ENCODE measurements around the gene DIAPH3. TPM values are rescaled to one million over a fixed set of nuclear protein-coding genes. Genes with fewer than 3 reads are reported as not detected.
"Not testable (repeated sequence)": the region's sequence is repeated elsewhere in the genome, so short reads cannot be mapped to it uniquely, and the experiment has no call there.

Gene DIAPH3
- total and polyA plus RNA-seq, 9 donors: 4.3 to 12.4 (median 7.9) TPM

DNA sequence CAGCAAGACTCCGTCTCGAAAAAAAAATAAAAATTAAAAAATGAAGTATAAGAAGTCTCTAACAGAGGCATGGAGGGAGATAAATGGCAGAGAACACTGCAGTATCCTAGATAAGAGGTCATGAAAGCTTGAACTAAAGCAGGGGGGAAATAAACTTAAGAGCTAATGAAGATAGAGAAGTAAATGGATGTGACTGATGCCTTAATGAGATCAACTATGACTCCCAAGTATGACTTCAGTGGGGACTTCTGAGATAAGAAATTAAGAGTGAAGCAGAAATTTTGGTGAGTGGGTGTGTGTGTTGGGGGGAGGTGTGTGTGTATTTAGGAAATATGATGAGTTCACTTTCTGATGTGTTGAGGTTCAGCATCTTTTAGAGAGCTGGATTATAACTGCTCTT is 55.1 kb downstream of the DIAPH3 start:
- H3K4me3 ChIP-seq (ENCODE audit: low read length): no peak overlapping the region
- WGBS (ENCODE audit: insufficient coverage): no CpG with 5 or more reads among the region's 2 CpGs
- no peaks in the 10 kb centered on the region for H3K27me3 ChIP-seq (ENCODE audit: control insufficient read depth, insufficient read depth, low read length)
- H3K4me1 ChIP-seq (ENCODE audit: control insufficient read depth, insufficient read depth, low read length): no peaks in the 10 kb centered on the region
- H3K9me3 ChIP-seq (replicated peaks; ENCODE audit: control insufficient read depth, low read depth, low read length): no peaks in the 10 kb centered on the region
- no peak for DNase-seq
- H3K36me3 ChIP-seq (ENCODE audit: control insufficient read depth, insufficient read depth, low read length): no peaks in the 10 kb centered on the region
- H3K27ac ChIP-seq (ENCODE audit: low read length): no peak overlapping the region

DNA sequence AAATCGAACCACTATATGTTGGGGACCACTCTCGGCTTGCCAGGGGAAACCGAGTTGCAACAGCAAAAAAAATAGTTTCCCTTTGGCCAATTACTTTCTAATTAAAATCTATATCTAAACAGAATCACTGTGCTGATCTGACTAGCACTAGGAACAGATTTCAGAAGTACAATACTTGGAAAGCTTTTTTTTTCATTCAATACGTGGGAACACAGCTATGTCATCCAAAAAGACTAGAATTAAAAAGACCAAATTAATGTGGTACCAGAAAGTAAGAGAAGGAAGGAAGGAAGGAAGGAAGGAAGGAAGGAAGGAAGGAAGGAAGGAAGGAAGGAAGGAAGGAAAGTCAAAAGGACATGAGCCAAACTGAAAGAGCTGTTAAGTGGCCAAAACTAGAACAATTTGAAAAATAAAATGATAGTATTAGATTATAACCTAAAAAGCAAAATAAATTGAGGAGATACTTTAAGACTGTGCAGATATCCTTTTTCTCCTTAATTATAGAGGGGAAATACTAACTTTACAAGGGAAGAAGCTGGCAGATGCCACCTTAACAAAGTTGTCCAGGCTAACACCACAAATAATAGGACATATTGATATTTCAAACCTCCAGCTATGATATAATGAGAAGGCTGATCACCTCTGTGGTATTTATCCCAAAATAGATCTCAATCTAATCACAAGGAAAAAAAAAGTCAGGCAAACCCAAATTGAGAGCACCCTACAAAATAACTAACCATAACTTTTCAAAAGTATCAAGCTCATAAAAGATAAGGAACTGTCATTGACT is 63.9 kb downstream of the DIAPH3 start:
- no CpG with 5 or more reads among the region's 4 CpGs for WGBS (ENCODE audit: insufficient coverage)
- H3K36me3 ChIP-seq (ENCODE audit: control insufficient read depth, insufficient read depth, low read length): no peaks in the 10 kb centered on the region

GRCh38 chr13:60095300-60095699 is 68.4 kb downstream of the DIAPH3 start:
- H3K4me3 ChIP-seq (ENCODE audit: low read length): no peak overlapping the region
- no peaks in the 10 kb centered on the region for H3K36me3 ChIP-seq (ENCODE audit: control insufficient read depth, insufficient read depth, low read length)
- no peaks in the 10 kb centered on the region for H3K4me1 ChIP-seq (ENCODE audit: control insufficient read depth, insufficient read depth, low read length)
- H3K27me3 ChIP-seq (ENCODE audit: control insufficient read depth, insufficient read depth, low read length): no peaks in the 10 kb centered on the region
- H3K9me3 ChIP-seq (replicated peaks; ENCODE audit: control insufficient read depth, low read depth, low read length): no peaks in the 10 kb centered on the region
- WGBS (ENCODE audit: insufficient coverage): 100% methylated on average over 1 of the region's 2 CpGs
- no peak overlapping the region for H3K27ac ChIP-seq (ENCODE audit: low read length)
- DNase-seq: no peak

More for the DNA sequence above, 63.9 kb downstream of the DIAPH3 start:
- Histone ChIP-seq H3K9me3 (replicated peaks; ENCODE audit: control insufficient read depth, low read depth, low read length) (no peaks in the 10 kb centered on the region), H3K27me3 (ENCODE audit: control insufficient read depth, insufficient read depth, low read length) (no peaks in the 10 kb centered on the region), H3K4me3 (ENCODE audit: low read length) (no peak overlapping the region), H3K27ac (ENCODE audit: low read length) (no peak overlapping the region), H3K4me1 (ENCODE audit: control insufficient read depth, insufficient read depth, low read length) (no peaks in the 10 kb centered on the region)
- DNase-seq: no peak

DNA sequence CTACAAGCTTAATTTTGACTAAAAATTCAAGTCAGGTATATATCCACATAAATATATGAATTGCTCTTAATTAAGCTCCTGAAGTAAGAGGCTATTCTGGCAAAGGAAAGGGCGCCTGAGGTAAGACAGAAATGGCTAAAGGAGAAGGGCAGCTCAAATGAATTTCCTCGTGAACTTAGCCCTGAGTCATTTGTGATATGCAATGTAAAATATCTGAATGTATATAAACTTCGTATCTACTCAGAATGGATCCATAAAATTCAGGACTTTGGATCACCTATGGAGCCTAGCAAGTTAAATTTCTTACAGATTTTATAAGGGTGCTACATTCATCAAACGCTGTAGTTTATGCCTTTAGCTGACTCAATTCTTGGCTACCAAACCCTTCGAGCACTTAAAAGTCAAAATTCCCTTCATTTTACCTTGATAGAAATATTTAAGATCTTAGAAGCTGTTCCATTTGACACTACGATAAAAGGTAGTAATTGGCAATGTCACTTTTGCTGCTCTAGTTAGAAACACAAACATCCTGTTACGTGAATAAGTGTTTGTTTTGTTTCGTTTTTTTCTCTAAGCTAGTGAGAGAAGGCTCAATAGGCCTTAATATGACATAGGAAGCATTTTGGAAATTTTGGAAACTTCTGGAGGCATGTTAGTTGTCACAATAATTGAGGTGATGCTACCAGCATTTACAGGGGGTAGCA is 69.2 kb downstream of the DIAPH3 start:
- H3K4me1 ChIP-seq (ENCODE audit: control insufficient read depth, insufficient read depth, low read length): no peaks in the 10 kb centered on the region

GRCh38 chr13:60093425-60094019 is 70.2 kb downstream of the DIAPH3 start:
- Histone ChIP-seq H3K4me1 (ENCODE audit: control insufficient read depth, insufficient read depth, low read length) (no peaks in the 10 kb centered on the region), H3K36me3 (ENCODE audit: control insufficient read depth, insufficient read depth, low read length) (no peaks in the 10 kb centered on the region), H3K27ac (ENCODE audit: low read length) (no peak overlapping the region), H3K4me3 (ENCODE audit: low read length) (no peak overlapping the region), H3K27me3 (ENCODE audit: control insufficient read depth, insufficient read depth, low read length) (no peaks in the 10 kb centered on the region), H3K9me3 (replicated peaks; ENCODE audit: control insufficient read depth, low read depth, low read length) (no peaks in the 10 kb centered on the region)
- no peak for DNase-seq
- no CpG with 5 or more reads among the region's 3 CpGs for WGBS (ENCODE audit: insufficient coverage)

More for the DNA sequence above, 69.2 kb downstream of the DIAPH3 start:
- Histone ChIP-seq H3K27ac (ENCODE audit: low read length) (no peak overlapping the region), H3K4me3 (ENCODE audit: low read length) (no peak overlapping the region), H3K36me3 (ENCODE audit: control insufficient read depth, insufficient read depth, low read length) (no peaks in the 10 kb centered on the region), H3K9me3 (replicated peaks; ENCODE audit: control insufficient read depth, low read depth, low read length) (no peaks in the 10 kb centered on the region), H3K27me3 (ENCODE audit: control insufficient read depth, insufficient read depth, low read length) (no peaks in the 10 kb centered on the region)
- no peak for DNase-seq
- WGBS (ENCODE audit: insufficient coverage): 100% methylated on average over 1 of the region's 8 CpGs

DNA sequence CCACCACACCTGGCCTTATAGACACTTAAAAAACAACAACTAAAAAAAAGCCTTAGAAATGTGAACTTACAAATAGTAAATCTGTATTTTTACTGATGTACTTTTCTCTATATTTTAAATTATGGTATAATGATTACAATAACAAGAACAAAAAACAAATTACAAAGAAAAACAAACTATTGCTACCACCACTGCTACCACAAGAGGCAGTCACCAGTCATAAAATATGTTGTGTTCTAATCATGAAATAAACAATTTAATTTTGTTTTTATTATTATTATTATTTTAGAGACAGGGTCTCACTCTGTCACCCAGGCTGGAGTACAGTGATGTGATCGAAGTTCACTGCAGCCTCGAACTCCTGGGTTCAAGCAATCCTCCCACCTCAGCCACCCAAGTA is 72.2 kb downstream of the DIAPH3 start:
- no peaks in the 10 kb centered on the region for H3K9me3 ChIP-seq (replicated peaks; ENCODE audit: control insufficient read depth, low read depth, low read length)
- 92% methylated on average over 2 of the region's 2 CpGs for WGBS (ENCODE audit: insufficient coverage)
- H3K4me1 ChIP-seq (ENCODE audit: control insufficient read depth, insufficient read depth, low read length): no peaks in the 10 kb centered on the region
- H3K27me3 ChIP-seq (ENCODE audit: control insufficient read depth, insufficient read depth, low read length): no peaks in the 10 kb centered on the region
- H3K36me3 ChIP-seq (ENCODE audit: control insufficient read depth, insufficient read depth, low read length): no peaks in the 10 kb centered on the region
- no peak overlapping the region for H3K4me3 ChIP-seq (ENCODE audit: low read length)
- DNase-seq: no peak
- H3K27ac ChIP-seq (ENCODE audit: low read length): no peak overlapping the region

DNA sequence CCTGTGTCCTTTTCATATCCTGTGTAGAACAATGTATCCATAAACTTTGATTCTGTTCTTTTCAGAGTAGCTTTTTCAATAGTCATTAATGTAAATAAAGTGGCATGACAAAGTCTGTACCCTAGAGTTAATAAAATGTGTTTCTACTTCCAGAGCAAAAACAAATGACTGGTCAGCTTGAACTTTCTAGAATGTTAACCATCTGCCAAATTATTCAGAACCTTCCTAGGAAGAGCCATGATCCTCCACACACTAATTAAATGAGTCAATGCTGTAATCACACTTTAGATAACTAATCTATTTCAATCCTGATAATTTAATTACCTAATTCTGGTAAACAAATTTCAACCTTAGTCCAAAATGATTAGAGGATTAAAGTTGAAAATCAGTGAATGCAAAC is 73.2 kb downstream of the DIAPH3 start:
- no peak for DNase-seq
- H3K27me3 ChIP-seq (ENCODE audit: control insufficient read depth, insufficient read depth, low read length): no peaks in the 10 kb centered on the region
- H3K4me3 ChIP-seq (ENCODE audit: low read length): no peak overlapping the region
- no peaks in the 10 kb centered on the region for H3K9me3 ChIP-seq (replicated peaks; ENCODE audit: control insufficient read depth, low read depth, low read length)
- no peaks in the 10 kb centered on the region for H3K4me1 ChIP-seq (ENCODE audit: control insufficient read depth, insufficient read depth, low read length)
- no peak overlapping the region for H3K27ac ChIP-seq (ENCODE audit: low read length)
- no peaks in the 10 kb centered on the region for H3K36me3 ChIP-seq (ENCODE audit: control insufficient read depth, insufficient read depth, low read length)

GRCh38 chr13:60083780-60084179 is 79.9 kb downstream of the DIAPH3 start:
- not testable (repeated sequence) for H3K36me3 ChIP-seq (ENCODE audit: control insufficient read depth, insufficient read depth, low read length); H3K9me3 ChIP-seq (replicated peaks; ENCODE audit: control insufficient read depth, low read depth, low read length); H3K27ac ChIP-seq (ENCODE audit: low read length); H3K4me1 ChIP-seq (ENCODE audit: control insufficient read depth, insufficient read depth, low read length); DNase-seq; H3K27me3 ChIP-seq (ENCODE audit: control insufficient read depth, insufficient read depth, low read length); H3K4me3 ChIP-seq (ENCODE audit: low read length)
- no CpG with 5 or more reads among the region's 2 CpGs for WGBS (ENCODE audit: insufficient coverage)

DNA sequence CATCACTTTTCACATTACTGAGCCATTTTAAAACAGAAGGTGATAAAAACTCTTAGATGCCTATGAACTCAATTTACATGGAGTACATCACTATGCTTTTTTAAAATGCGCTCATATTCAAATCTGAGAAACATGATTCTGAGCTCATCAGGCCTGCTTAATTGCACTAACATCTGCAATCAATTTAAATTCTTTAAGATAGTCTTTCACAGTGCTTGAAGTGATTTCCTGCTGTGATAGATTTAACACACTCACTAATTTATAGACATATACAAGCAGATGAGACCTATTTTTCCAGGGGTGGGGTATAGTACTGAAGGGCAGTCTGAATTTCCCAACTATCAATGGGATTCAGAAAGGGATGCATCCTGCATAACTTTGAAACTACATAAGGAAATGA is 82.9 kb downstream of the DIAPH3 start:
- Histone ChIP-seq H3K9me3 (replicated peaks; ENCODE audit: control insufficient read depth, low read depth, low read length) (peaks cover 2% of the 10 kb centered on the region), H3K27me3 (ENCODE audit: control insufficient read depth, insufficient read depth, low read length) (no peaks in the 10 kb centered on the region), H3K4me1 (ENCODE audit: control insufficient read depth, insufficient read depth, low read length) (no peaks in the 10 kb centered on the region), H3K36me3 (ENCODE audit: control insufficient read depth, insufficient read depth, low read length) (no peaks in the 10 kb centered on the region), H3K27ac (ENCODE audit: low read length) (no peak overlapping the region), H3K4me3 (ENCODE audit: low read length) (no peak overlapping the region)
- WGBS (ENCODE audit: insufficient coverage): no CpG with 5 or more reads among the region's 1 CpG
- DNase-seq: peak; percentile 25

DNA sequence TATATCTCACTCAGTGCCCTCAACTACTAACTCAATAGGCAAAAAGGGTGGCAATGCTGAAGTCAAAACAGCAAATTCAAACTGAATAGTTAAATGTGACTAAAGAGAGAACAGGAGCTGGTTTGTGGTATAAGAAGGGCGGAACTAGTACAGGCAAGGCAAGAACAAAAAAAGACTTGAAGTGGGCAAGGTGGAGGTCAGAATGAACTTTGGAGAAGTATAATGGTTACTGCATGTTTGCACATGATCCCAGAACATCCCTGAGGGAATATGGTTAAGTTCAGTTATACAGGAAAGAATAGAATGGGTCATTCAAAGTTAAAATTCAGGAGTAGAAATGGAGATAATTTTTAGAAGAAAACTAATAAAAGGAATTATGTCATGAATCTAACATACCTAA is 85.5 kb downstream of the DIAPH3 start:
- no peak for DNase-seq
- H3K36me3 ChIP-seq (ENCODE audit: control insufficient read depth, insufficient read depth, low read length): no peaks in the 10 kb centered on the region
- H3K4me1 ChIP-seq (ENCODE audit: control insufficient read depth, insufficient read depth, low read length): no peaks in the 10 kb centered on the region
- no peak overlapping the region for H3K4me3 ChIP-seq (ENCODE audit: low read length)
- WGBS (ENCODE audit: insufficient coverage): 90% methylated on average over 1 of the region's 1 CpG
- H3K27me3 ChIP-seq (ENCODE audit: control insufficient read depth, insufficient read depth, low read length): no peaks in the 10 kb centered on the region
- H3K9me3 ChIP-seq (replicated peaks; ENCODE audit: control insufficient read depth, low read depth, low read length): peaks cover 2% of the 10 kb centered on the region
- no peak overlapping the region for H3K27ac ChIP-seq (ENCODE audit: low read length)
